ENCODE results near the gene COQ8B. TPM values are rescaled to one million over a fixed set of nuclear protein-coding genes. Genes with fewer than 3 reads are reported as not detected.

COQ8B gene
- total RNA-seq, 1 donor from 2014 or later = 26.4 TPM

DNA sequence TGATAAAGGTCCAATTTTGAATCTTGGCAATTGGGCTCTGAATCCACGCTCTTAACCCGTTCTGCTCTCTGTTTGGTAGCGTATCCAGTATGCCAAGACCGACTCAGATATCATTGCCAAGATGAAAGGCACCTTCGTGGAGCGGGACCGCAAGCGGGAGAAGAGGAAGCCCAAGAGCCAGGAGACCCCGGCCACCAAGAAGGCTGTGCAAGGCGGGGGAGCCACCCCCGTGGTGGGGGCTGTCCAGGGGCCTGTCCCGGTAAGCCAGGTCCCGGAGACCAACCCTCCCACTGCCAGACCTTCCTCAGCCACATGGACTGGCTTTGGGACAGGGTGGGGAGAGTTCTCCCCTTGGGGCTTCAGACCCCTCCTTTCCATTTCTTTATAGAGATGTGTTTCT, 42.7 kb upstream of the COQ8B start:
- H3K9me3 Mint-ChIP-seq (ENCODE audit: unreplicated experiment) = no peaks in the 10 kb centered on the region
- H3K36me3 Mint-ChIP-seq (ENCODE audit: low read depth, unreplicated experiment) = peaks cover 53% of the 10 kb centered on the region
- TF ChIP-seq, protein P1, sequence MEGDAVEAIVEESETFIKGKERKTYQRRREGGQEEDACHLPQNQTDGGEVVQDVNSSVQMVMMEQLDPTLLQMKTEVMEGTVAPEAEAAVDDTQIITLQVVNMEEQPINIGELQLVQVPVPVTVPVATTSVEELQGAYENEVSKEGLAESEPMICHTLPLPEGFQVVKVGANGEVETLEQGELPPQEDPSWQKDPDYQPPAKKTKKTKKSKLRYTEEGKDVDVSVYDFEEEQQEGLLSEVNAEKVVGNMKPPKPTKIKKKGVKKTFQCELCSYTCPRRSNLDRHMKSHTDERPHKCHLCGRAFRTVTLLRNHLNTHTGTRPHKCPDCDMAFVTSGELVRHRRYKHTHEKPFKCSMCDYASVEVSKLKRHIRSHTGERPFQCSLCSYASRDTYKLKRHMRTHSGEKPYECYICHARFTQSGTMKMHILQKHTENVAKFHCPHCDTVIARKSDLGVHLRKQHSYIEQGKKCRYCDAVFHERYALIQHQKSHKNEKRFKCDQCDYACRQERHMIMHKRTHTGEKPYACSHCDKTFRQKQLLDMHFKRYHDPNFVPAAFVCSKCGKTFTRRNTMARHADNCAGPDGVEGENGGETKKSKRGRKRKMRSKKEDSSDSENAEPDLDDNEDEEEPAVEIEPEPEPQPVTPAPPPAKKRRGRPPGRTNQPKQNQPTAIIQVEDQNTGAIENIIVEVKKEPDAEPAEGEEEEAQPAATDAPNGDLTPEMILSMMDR (IDR thresholded peaks at IDR 0.05; ENCODE audit: unreplicated experiment) = no peak

DNA sequence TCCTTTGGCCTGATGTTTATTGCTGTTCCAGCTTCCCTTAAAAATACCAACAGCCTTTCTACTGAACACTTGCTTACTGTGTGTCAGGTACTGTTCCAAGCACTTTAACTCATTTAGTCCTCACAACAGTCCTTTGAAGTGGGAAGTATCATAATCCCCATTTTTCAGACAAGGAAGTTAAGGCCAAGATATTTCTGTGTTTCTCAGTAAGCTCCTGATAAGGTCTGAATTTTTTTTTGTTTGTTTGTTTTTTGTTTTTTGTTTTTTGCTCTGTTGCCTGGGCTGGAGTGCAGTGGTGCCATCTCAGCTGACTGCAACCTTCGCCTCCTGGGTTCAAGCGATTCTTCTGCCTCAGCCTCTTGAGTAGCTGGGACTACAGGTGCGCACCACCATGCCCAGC, 41.8 kb upstream of the COQ8B start:
- TF ChIP-seq, protein P1 (IDR thresholded peaks at IDR 0.05; ENCODE audit: unreplicated experiment) = no peak
- peaks cover 50% of the 10 kb centered on the region for H3K36me3 Mint-ChIP-seq (ENCODE audit: low read depth, unreplicated experiment)
- no peak for DNase-seq (ENCODE audit: low spot score)
- peaks cover 12% of the 10 kb centered on the region for H3K27me3 Mint-ChIP-seq (ENCODE audit: unreplicated experiment)
- H3K4me3 Mint-ChIP-seq (ENCODE audit: unreplicated experiment) = peak overlapping the region; percentile 78
- H3K9me3 Mint-ChIP-seq (ENCODE audit: unreplicated experiment) = no peaks in the 10 kb centered on the region
- peaks cover 62% of the 10 kb centered on the region for H3K4me1 Mint-ChIP-seq (ENCODE audit: unreplicated experiment)
- H3K27ac Mint-ChIP-seq (ENCODE audit: unreplicated experiment) = peak overlapping the region; percentile 90

More for the DNA sequence above, 42.7 kb upstream of the COQ8B start:
- Mint-ChIP-seq H3K4me1 (ENCODE audit: unreplicated experiment) (peaks cover 66% of the 10 kb centered on the region), H3K27ac (ENCODE audit: unreplicated experiment) (no peak overlapping the region), H3K27me3 (ENCODE audit: unreplicated experiment) (peaks cover 15% of the 10 kb centered on the region), H3K4me3 (ENCODE audit: unreplicated experiment) (no peak overlapping the region)
- DNase-seq (ENCODE audit: low spot score) = no peak

DNA sequence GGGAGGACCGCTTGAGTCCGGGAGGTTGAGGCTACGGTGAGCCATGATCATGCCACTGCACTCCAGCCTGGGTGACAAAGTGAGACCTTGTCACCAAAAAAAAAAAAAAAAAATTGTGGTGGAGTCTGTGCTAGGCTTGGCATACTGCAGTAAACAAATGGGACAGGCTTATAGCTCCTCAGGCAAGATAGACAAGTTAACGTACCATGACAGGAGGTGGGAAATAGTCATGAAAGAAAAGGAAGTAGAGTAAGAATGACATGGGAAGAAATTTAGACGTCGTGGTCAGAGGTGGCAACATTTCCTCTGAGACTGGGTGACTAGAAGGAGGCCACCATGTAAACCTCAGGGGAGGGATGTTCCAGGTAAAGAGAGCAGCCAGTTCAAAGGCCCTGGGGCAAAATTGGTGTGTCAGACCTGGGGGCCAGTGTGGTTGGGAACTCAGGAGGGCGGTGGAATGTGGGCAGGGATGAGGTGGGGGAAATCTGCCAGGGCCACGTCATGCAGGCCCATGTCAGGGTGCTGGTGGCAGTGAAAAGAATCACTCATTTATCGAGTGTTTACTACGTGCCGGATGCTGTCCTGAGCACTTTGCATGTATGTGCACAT, 39.9 kb upstream of the COQ8B start:
- H3K36me3 Mint-ChIP-seq (ENCODE audit: low read depth, unreplicated experiment) = peaks cover 44% of the 10 kb centered on the region
- TF ChIP-seq, protein P1 (IDR thresholded peaks at IDR 0.05; ENCODE audit: unreplicated experiment) = no peak
- H3K27me3 Mint-ChIP-seq (ENCODE audit: unreplicated experiment) = peaks cover 12% of the 10 kb centered on the region
- H3K27ac Mint-ChIP-seq (ENCODE audit: unreplicated experiment) = peak overlapping the region; percentile 50
- H3K9me3 Mint-ChIP-seq (ENCODE audit: unreplicated experiment) = no peaks in the 10 kb centered on the region
- peak overlapping the region; percentile 1 for H3K4me3 Mint-ChIP-seq (ENCODE audit: unreplicated experiment)
- DNase-seq (ENCODE audit: low spot score) = no peak
- H3K4me1 Mint-ChIP-seq (ENCODE audit: unreplicated experiment) = peaks cover 64% of the 10 kb centered on the region

DNA sequence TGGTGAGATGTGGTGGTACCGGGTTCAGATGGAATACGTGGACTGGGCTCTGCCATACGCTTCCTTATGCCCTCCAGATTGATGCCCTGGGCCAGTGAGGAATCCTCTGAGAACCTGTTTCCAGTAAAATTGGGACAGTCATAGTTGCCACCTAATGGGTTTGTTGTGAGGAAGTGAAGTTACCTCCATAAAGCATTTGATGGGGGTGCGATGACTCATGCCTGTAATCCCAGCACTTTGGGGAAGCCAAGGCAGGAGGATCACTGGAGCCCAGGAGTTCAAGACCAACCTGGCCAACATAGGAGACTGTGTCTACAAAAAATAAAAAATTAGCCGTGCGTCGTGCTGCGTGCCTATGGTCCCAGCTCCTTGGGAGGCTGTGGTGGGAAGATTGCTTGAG, 39.1 kb upstream of the COQ8B start:
- H3K9me3 Mint-ChIP-seq (ENCODE audit: unreplicated experiment) = no peaks in the 10 kb centered on the region
- peak overlapping the region; percentile 36 for H3K27ac Mint-ChIP-seq (ENCODE audit: unreplicated experiment)
- TF ChIP-seq, protein P1 (IDR thresholded peaks at IDR 0.05; ENCODE audit: unreplicated experiment) = no peak
- H3K36me3 Mint-ChIP-seq (ENCODE audit: low read depth, unreplicated experiment) = peaks cover 45% of the 10 kb centered on the region
- peaks cover 64% of the 10 kb centered on the region for H3K4me1 Mint-ChIP-seq (ENCODE audit: unreplicated experiment)
- DNase-seq (ENCODE audit: low spot score) = no peak
- peaks cover 18% of the 10 kb centered on the region for H3K27me3 Mint-ChIP-seq (ENCODE audit: unreplicated experiment)
- peak overlapping the region; percentile 42 for H3K4me3 Mint-ChIP-seq (ENCODE audit: unreplicated experiment)

DNA sequence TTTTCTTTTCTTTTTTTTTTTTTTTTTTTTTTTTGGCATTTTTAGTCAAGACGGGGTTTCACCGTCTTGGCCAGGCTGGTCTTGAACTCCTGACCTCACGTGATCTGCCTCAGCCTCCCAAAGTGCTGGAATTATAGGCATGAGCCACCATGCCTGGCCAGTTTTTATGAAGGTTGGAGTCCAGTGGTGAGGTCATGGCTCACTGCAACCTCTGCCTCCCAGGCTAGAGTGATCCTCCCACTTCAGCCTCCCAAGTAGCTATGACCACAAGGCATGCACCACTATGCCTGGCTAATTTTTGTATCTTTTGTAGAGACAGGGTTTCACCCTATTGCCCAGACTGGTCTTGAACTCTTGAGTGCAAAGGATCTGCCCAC, 38.5 kb upstream of the COQ8B start:
- Mint-ChIP-seq H3K36me3 (ENCODE audit: low read depth, unreplicated experiment) (peaks cover 40% of the 10 kb centered on the region), H3K27ac (ENCODE audit: unreplicated experiment) (no peak overlapping the region), H3K4me3 (ENCODE audit: unreplicated experiment) (no peak overlapping the region), H3K9me3 (ENCODE audit: unreplicated experiment) (no peaks in the 10 kb centered on the region), H3K4me1 (ENCODE audit: unreplicated experiment) (peaks cover 62% of the 10 kb centered on the region), H3K27me3 (ENCODE audit: unreplicated experiment) (peaks cover 18% of the 10 kb centered on the region)
- TF ChIP-seq, protein P1 (IDR thresholded peaks at IDR 0.05; ENCODE audit: unreplicated experiment) = no peak
- DNase-seq (ENCODE audit: low spot score) = no peak
